ENCODE data around the gene IGFL4.
A peak's percentile ranks its signal among the peaks of the same experiment; 100 is the strongest.

IGFL4 gene

GRCh38 chr19:46063201-46063600 lies 22.4 kb upstream of the IGFL4 start:
- no peak for DNase-seq (ENCODE audit: low spot score)

GRCh38 chr19:46060012-46060411 lies 19.2 kb upstream of the IGFL4 start:
- DNase-seq (ENCODE audit: low spot score): no peak

GRCh38 chr19:46058778-46059177 lies 18.0 kb upstream of the IGFL4 start:
- no peak for DNase-seq (ENCODE audit: low spot score)

- no peak for DNase-seq (ENCODE audit: low spot score)
These were observed 15.7 kb upstream of the IGFL4 start for GRCh38 chr19:46056536-46056935.

GRCh38 chr19:46052896-46053295 lies 12.1 kb upstream of the IGFL4 start:
- no peak for DNase-seq (ENCODE audit: low spot score)

GRCh38 chr19:46049597-46049996 lies 8.8 kb upstream of the IGFL4 start:
- DNase-seq (ENCODE audit: low spot score): no peak

- no peak for DNase-seq (ENCODE audit: low spot score)
These were observed 2.7 kb upstream of the IGFL4 start for GRCh38 chr19:46043519-46043918.

GRCh38 chr19:46042252-46042883 lies 1.6 kb upstream of the IGFL4 start:
- DNase-seq (ENCODE audit: low spot score): no peak

- DNase-seq (ENCODE audit: low spot score): no peak
These were observed 677 bp downstream of the IGFL4 start for GRCh38 chr19:46040125-46040524.

GRCh38 chr19:46036744-46037128 lies 4.1 kb downstream of the IGFL4 start:
- no peak for DNase-seq (ENCODE audit: low spot score)

GRCh38 chr19:46035986-46036743 lies 4.6 kb downstream of the IGFL4 start:
- DNase-seq (ENCODE audit: low spot score): no peak

- DNase-seq (ENCODE audit: low spot score): no peak
These were observed 5.3 kb downstream of the IGFL4 start for GRCh38 chr19:46035546-46035945.

- DNase-seq (ENCODE audit: low spot score): no peak
These were observed 7.4 kb downstream of the IGFL4 start for GRCh38 chr19:46033401-46033800.

GRCh38 chr19:46032597-46033025 lies 8.2 kb downstream of the IGFL4 start:
- DNase-seq (ENCODE audit: low spot score): no peak

GRCh38 chr19:46031781-46032596 lies 8.8 kb downstream of the IGFL4 start:
- DNase-seq (ENCODE audit: low spot score): no peak

GRCh38 chr19:46030812-46031550 lies 9.8 kb downstream of the IGFL4 start:
- DNase-seq (ENCODE audit: low spot score): no peak

- DNase-seq (ENCODE audit: low spot score): no peak
These were observed 15.0 kb downstream of the IGFL4 start for GRCh38 chr19:46025835-46026234.

GRCh38 chr19:46023311-46023779 lies 17.5 kb downstream of the IGFL4 start:
- no peak for DNase-seq (ENCODE audit: low spot score)

GRCh38 chr19:46022431-46023310 lies 18.1 kb downstream of the IGFL4 start, which contains the start of gene PGLYRP1:
PGLYRP1 (minus strand) TSS chr19:46023053; CDS start chr19:46023021, 32 bp downstream.
- DNase-seq (ENCODE audit: low spot score): no peak

GRCh38 chr19:46022061-46022430 lies 18.8 kb downstream of the IGFL4 start:
- DNase-seq (ENCODE audit: low spot score): peak; percentile 26

GRCh38 chr19:46021531-46022041 lies 19.2 kb downstream of the IGFL4 start:
- no peak for DNase-seq (ENCODE audit: low spot score)
